ENCODE data around the gene NRM.

The NRM gene

GRCh38 chr6:30722280-30723112, 31.7 kb upstream of the NRM start:
- TF ChIP-seq GATA2 (IDR thresholded peaks at IDR 0.05; ENCODE audit: low read depth, low read length) (peak; percentile 80), GATA3 (IDR thresholded peaks at IDR 0.05; ENCODE audit: low read depth, low read length) (no peak)

- TF ChIP-seq GATA2 (IDR thresholded peaks at IDR 0.05; ENCODE audit: low read depth, low read length) (no peak), GATA3 (IDR thresholded peaks at IDR 0.05; ENCODE audit: low read depth, low read length) (no peak)
These were observed 30.6 kb upstream of the NRM start for GRCh38 chr6:30721198-30722024.

- no peak for TF ChIP-seq GATA3 (IDR thresholded peaks at IDR 0.05; ENCODE audit: low read depth, low read length)
- TF ChIP-seq GATA2 (IDR thresholded peaks at IDR 0.05; ENCODE audit: low read depth, low read length), result no peak
These were observed 30.0 kb upstream of the NRM start for GRCh38 chr6:30720738-30721197.

GRCh38 chr6:30719791-30720737, 29.3 kb upstream of the NRM start, which contains the start of gene TUBB:
TSS of gene TUBB (plus strand) at chr6:30720352. CDS start at chr6:30720507, 155 bp downstream.
- TF ChIP-seq GATA3 (IDR thresholded peaks at IDR 0.05; ENCODE audit: low read depth, low read length) (no peak), GATA2 (IDR thresholded peaks at IDR 0.05; ENCODE audit: low read depth, low read length) (no peak)

- no peak for TF ChIP-seq GATA2 (IDR thresholded peaks at IDR 0.05; ENCODE audit: low read depth, low read length)
- TF ChIP-seq GATA3 (IDR thresholded peaks at IDR 0.05; ENCODE audit: low read depth, low read length), result no peak
These were observed 28.6 kb upstream of the NRM start for GRCh38 chr6:30719356-30719755.

- TF ChIP-seq GATA2 (IDR thresholded peaks at IDR 0.05; ENCODE audit: low read depth, low read length) (no peak), GATA3 (IDR thresholded peaks at IDR 0.05; ENCODE audit: low read depth, low read length) (no peak)
These were observed 26.5 kb upstream of the NRM start, which contains the start of gene MDC1 for GRCh38 chr6:30717129-30717844. TSS of gene MDC1 (minus strand) at chr6:30717281. CDS start at chr6:30715175, 2,106 bp downstream.

GRCh38 chr6:30716879-30717128, 26.0 kb upstream of the NRM start:
- TF ChIP-seq GATA3 (IDR thresholded peaks at IDR 0.05; ENCODE audit: low read depth, low read length), result no peak
- no peak for TF ChIP-seq GATA2 (IDR thresholded peaks at IDR 0.05; ENCODE audit: low read depth, low read length)

GRCh38 chr6:30714263-30714662, 23.5 kb upstream of the NRM start:
- TF ChIP-seq GATA2 (IDR thresholded peaks at IDR 0.05; ENCODE audit: low read depth, low read length) (no peak), GATA3 (IDR thresholded peaks at IDR 0.05; ENCODE audit: low read depth, low read length) (no peak)

GRCh38 chr6:30712441-30712945, 21.7 kb upstream of the NRM start:
- no peak for TF ChIP-seq GATA3 (IDR thresholded peaks at IDR 0.05; ENCODE audit: low read depth, low read length)
- TF ChIP-seq GATA2 (IDR thresholded peaks at IDR 0.05; ENCODE audit: low read depth, low read length), result no peak

- no peak for TF ChIP-seq GATA2 (IDR thresholded peaks at IDR 0.05; ENCODE audit: low read depth, low read length)
- TF ChIP-seq GATA3 (IDR thresholded peaks at IDR 0.05; ENCODE audit: low read depth, low read length), result no peak
These were observed 21.1 kb upstream of the NRM start for GRCh38 chr6:30711758-30712380.

- TF ChIP-seq GATA2 (IDR thresholded peaks at IDR 0.05; ENCODE audit: low read depth, low read length) (no peak), GATA3 (IDR thresholded peaks at IDR 0.05; ENCODE audit: low read depth, low read length) (no peak)
These were observed 18.5 kb upstream of the NRM start for GRCh38 chr6:30709101-30709868.
